ENCODE results near the gene AADAT.

AADAT gene

GRCh38 chr4:170089668-170090351 is at the start of gene AADAT:
TSS of gene AADAT (minus strand) at chr4:170089956. CDS start at chr4:170089690, 266 bp downstream.
- ChIA-PET CTCF (interaction anchor here (1.1 to 4.4 kb wide), 4 partner anchors 10 to 477 kb away, joined by 4 to 25 read pairs (median 6); partner anchors contain the start of gene NEK1), POLR2A (no interaction called here)
- H3K4me3 ChIP-seq (ENCODE audit: low read depth, low read length): peak within 1 kb of the TSS; percentile 78
- no peak for DNase-seq (ENCODE audit: low read depth, low spot score)
- peak; percentile 83 for TF ChIP-seq CTCF (IDR thresholded peaks at IDR 0.05; ENCODE audit: insufficient read depth, low read length, missing control alignments)

GRCh38 chr4:170138580-170139194 is 48.9 kb upstream of the AADAT start:
- no peak overlapping the region for H3K4me3 ChIP-seq (ENCODE audit: low read depth, low read length)
- DNase-seq (ENCODE audit: low read depth, low spot score): peak; percentile 9
- peak; percentile 81 for TF ChIP-seq CTCF (IDR thresholded peaks at IDR 0.05; ENCODE audit: insufficient read depth, low read length, missing control alignments)
- ChIA-PET CTCF (interaction anchor here (1.2 to 4.4 kb wide), 6 partner anchors 10 to 714 kb away, joined by 3 to 41 read pairs (median 4); no protein-coding TSS in a partner anchor), POLR2A (no interaction called here)

- no peak overlapping the region for H3K4me3 ChIP-seq (ENCODE audit: low read depth, low read length)
- CTCF ChIA-PET: interaction anchor here (1.0 to 4.4 kb wide), 11 partner anchors 9 to 715 kb away, joined by 3 to 41 read pairs (median 4); no protein-coding TSS in a partner anchor
- no peak for TF ChIP-seq CTCF (IDR thresholded peaks at IDR 0.05; ENCODE audit: insufficient read depth, low read length, missing control alignments)
- POLR2A ChIA-PET: no interaction called here
- no peak for DNase-seq (ENCODE audit: low read depth, low spot score)
These were observed 48.2 kb upstream of the AADAT start for GRCh38 chr4:170137927-170138326.

GRCh38 chr4:170137466-170137865 is 47.7 kb upstream of the AADAT start:
- ChIA-PET CTCF (interaction anchor here (1.0 to 4.4 kb wide), 11 partner anchors 9 to 716 kb away, joined by 3 to 41 read pairs (median 4); no protein-coding TSS in a partner anchor), POLR2A (no interaction called here)
- TF ChIP-seq CTCF (IDR thresholded peaks at IDR 0.05; ENCODE audit: insufficient read depth, low read length, missing control alignments): no peak
- H3K4me3 ChIP-seq (ENCODE audit: low read depth, low read length): no peak overlapping the region
- no peak for DNase-seq (ENCODE audit: low read depth, low spot score)

- CTCF ChIA-PET: interaction anchor here (4.4 kb wide), 1 partner anchor 126 kb away, joined by 41 read pairs; no protein-coding TSS in a partner anchor
- POLR2A ChIA-PET: no interaction called here
- H3K4me3 ChIP-seq (ENCODE audit: low read depth, low read length): no peak overlapping the region
- no peak for DNase-seq (ENCODE audit: low read depth, low spot score)
- no peak for TF ChIP-seq CTCF (IDR thresholded peaks at IDR 0.05; ENCODE audit: insufficient read depth, low read length, missing control alignments)
These were observed 45.1 kb upstream of the AADAT start for GRCh38 chr4:170134821-170135220.

GRCh38 chr4:170128219-170128804 is 38.6 kb upstream of the AADAT start:
- no peak for TF ChIP-seq CTCF (IDR thresholded peaks at IDR 0.05; ENCODE audit: insufficient read depth, low read length, missing control alignments)
- no peak for DNase-seq (ENCODE audit: low read depth, low spot score)
- CTCF ChIA-PET: interaction anchor here (1.5 kb wide), 1 partner anchor 10 kb away, joined by 4 read pairs; no protein-coding TSS in a partner anchor
- POLR2A ChIA-PET: no interaction called here
- H3K4me3 ChIP-seq (ENCODE audit: low read depth, low read length): no peak overlapping the region
